ENCODE data around the gene KCNJ3.

KCNJ3 gene

GRCh38 chr2:154882725-154883124 lies 184.2 kb downstream of the KCNJ3 start:
- H2AK5ac ChIP-seq (ENCODE audit: low read length, severe bottlenecking) = no peak overlapping the region
- H3K79me1 ChIP-seq (replicated peaks; ENCODE audit: low read length, poor library complexity, severe bottlenecking) = no peaks in the 10 kb centered on the region
- no peak overlapping the region for H2BK120ac ChIP-seq (ENCODE audit: low read depth, low read length)
- DNase-seq = no peak
- H3K18ac ChIP-seq (ENCODE audit: low read depth in 1 of 2, low read length in 2 of 2) = no peak overlapping the region
- no peak overlapping the region for H3K9ac ChIP-seq (ENCODE audit: low read length)
- H2BK5ac ChIP-seq (ENCODE audit: low read depth, low read length, poor library complexity, severe bottlenecking) = no peak overlapping the region
- no peaks in the 10 kb centered on the region for H3K36me3 ChIP-seq (ENCODE audit: control insufficient read depth in 1 of 2, insufficient read depth in 2 of 2, low read depth in 1 of 2, low read length in 2 of 2)
- H3K4me2 ChIP-seq (ENCODE audit: low read length, poor library complexity, severe bottlenecking) = no peak overlapping the region
- H3K14ac ChIP-seq (ENCODE audit: low read length in 2 of 2) = no peak overlapping the region
- no peak overlapping the region for H2AFZ ChIP-seq (ENCODE audit: low read depth, low read length)
- H3K4ac ChIP-seq (ENCODE audit: low read depth in 1 of 2, low read length in 2 of 2) = no peak overlapping the region
- H3K9me3 ChIP-seq (ENCODE audit: control insufficient read depth, low read length) = peaks cover 6% of the 10 kb centered on the region
- H2BK15ac ChIP-seq (ENCODE audit: low read depth, poor library complexity, severe bottlenecking) = no peak overlapping the region
- no peak overlapping the region for H3K27ac ChIP-seq (ENCODE audit: low read length, poor library complexity, severe bottlenecking)
- H3K4me1 ChIP-seq (ENCODE audit: control insufficient read depth, insufficient read depth, low read depth, low read length) = peaks cover 4% of the 10 kb centered on the region
- WGBS = 70% methylated on average over 2 of the region's 3 CpGs
- H4K8ac ChIP-seq (ENCODE audit: low read length) = no peak overlapping the region
- H2BK12ac ChIP-seq (ENCODE audit: low read length in 2 of 2) = no peak overlapping the region
- no peak overlapping the region for H4K91ac ChIP-seq (ENCODE audit: low read length)
- no peak overlapping the region for H3K23ac ChIP-seq (ENCODE audit: low read length in 2 of 2)
- no peaks in the 10 kb centered on the region for H3K27me3 ChIP-seq (ENCODE audit: control insufficient read depth in 1 of 2, insufficient read depth in 1 of 2, low read length in 2 of 2)
- no peak overlapping the region for H3K4me3 ChIP-seq (ENCODE audit: insufficient read depth in 1 of 2, low read depth in 1 of 2, low read length in 2 of 2)

DNA sequence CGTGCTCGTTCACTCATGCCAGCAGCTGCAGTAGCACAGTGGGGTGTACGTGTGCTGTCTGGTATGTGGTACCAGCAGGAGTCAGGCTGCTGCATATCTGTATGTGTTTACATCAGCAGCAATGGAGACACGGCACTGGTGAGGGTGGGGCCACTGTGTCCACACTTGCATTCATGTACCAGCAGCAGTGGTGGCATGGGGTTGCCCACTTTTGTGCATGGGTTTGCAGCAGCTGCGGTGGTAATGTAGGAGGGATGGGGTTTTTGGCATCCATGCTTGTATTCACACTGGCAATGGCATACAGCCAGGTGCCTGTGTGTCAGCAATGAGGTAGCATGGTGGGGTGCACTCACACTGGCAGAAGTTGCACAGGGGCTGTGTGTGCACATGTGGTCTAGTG lies 187.8 kb downstream of the KCNJ3 start:
- Histone ChIP-seq H3K23ac (ENCODE audit: low read length in 2 of 2) (no peak overlapping the region), H2AFZ (ENCODE audit: low read depth, low read length) (no peak overlapping the region), H3K9me3 (ENCODE audit: control insufficient read depth, low read length) (peaks cover 13% of the 10 kb centered on the region), H2AK5ac (ENCODE audit: low read length, severe bottlenecking) (no peak overlapping the region), H3K4ac (ENCODE audit: low read depth in 1 of 2, low read length in 2 of 2) (no peak overlapping the region), H3K4me2 (ENCODE audit: low read length, poor library complexity, severe bottlenecking) (no peak overlapping the region), H2BK12ac (ENCODE audit: low read length in 2 of 2) (no peak overlapping the region), H3K27ac (ENCODE audit: low read length, poor library complexity, severe bottlenecking) (no peak overlapping the region), H4K8ac (ENCODE audit: low read length) (no peak overlapping the region), H2BK5ac (ENCODE audit: low read depth, low read length, poor library complexity, severe bottlenecking) (no peak overlapping the region), H3K79me1 (replicated peaks; ENCODE audit: low read length, poor library complexity, severe bottlenecking) (no peaks in the 10 kb centered on the region), H3K4me3 (ENCODE audit: insufficient read depth in 1 of 2, low read depth in 1 of 2, low read length in 2 of 2) (no peak overlapping the region), H3K36me3 (ENCODE audit: control insufficient read depth in 1 of 2, insufficient read depth in 2 of 2, low read depth in 1 of 2, low read length in 2 of 2) (no peaks in the 10 kb centered on the region), H3K27me3 (ENCODE audit: control insufficient read depth in 1 of 2, insufficient read depth in 1 of 2, low read length in 2 of 2) (no peaks in the 10 kb centered on the region), H3K9ac (ENCODE audit: low read length) (no peak overlapping the region), H3K18ac (ENCODE audit: low read depth in 1 of 2, low read length in 2 of 2) (no peak overlapping the region), H3K4me1 (ENCODE audit: control insufficient read depth, insufficient read depth, low read depth, low read length) (peaks cover 4% of the 10 kb centered on the region), H4K91ac (ENCODE audit: low read length) (no peak overlapping the region), H3K14ac (ENCODE audit: low read length in 2 of 2) (no peak overlapping the region), H2BK15ac (ENCODE audit: low read depth, poor library complexity, severe bottlenecking) (no peak overlapping the region), H2BK120ac (ENCODE audit: low read depth, low read length) (no peak overlapping the region)
- 84% methylated on average over 5 of the region's 5 CpGs for WGBS
- DNase-seq = no peak

DNA sequence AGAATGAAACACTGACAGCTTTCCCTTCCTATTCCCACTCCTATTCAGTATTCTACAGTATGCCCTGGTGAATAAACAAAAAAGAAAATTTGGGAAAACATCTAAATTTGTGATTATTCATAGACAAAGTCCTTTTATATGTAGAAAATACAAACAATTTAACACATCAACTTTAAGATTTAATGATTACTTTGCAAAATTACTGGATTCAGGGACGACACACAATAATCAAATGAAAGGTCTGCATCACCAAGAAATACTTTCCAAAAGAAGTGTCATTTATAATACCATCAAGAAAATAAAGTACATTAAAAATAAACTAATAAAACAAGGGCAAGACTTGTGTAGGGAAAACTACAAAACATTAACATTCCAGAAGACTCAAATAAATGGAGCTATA lies 199.8 kb downstream of the KCNJ3 start:
- WGBS = 86% methylated on average over 1 of the region's 1 CpG

GRCh38 chr2:154901063-154901462 lies 202.6 kb downstream of the KCNJ3 start:
- H3K79me1 ChIP-seq (replicated peaks; ENCODE audit: low read length, poor library complexity, severe bottlenecking) = no peaks in the 10 kb centered on the region
- H2BK120ac ChIP-seq (ENCODE audit: low read depth, low read length) = no peak overlapping the region
- H3K36me3 ChIP-seq (ENCODE audit: control insufficient read depth in 1 of 2, insufficient read depth in 2 of 2, low read depth in 1 of 2, low read length in 2 of 2) = no peaks in the 10 kb centered on the region
- DNase-seq = no peak
- no peak overlapping the region for H4K91ac ChIP-seq (ENCODE audit: low read length)
- no peak overlapping the region for H2BK5ac ChIP-seq (ENCODE audit: low read depth, low read length, poor library complexity, severe bottlenecking)
- no peak overlapping the region for H3K18ac ChIP-seq (ENCODE audit: low read depth in 1 of 2, low read length in 2 of 2)
- WGBS = no CpG with 5 or more reads among the region's 1 CpG
- H3K4me3 ChIP-seq (ENCODE audit: insufficient read depth in 1 of 2, low read depth in 1 of 2, low read length in 2 of 2) = no peak overlapping the region
- H3K14ac ChIP-seq (ENCODE audit: low read length in 2 of 2) = no peak overlapping the region
- H2BK15ac ChIP-seq (ENCODE audit: low read depth, poor library complexity, severe bottlenecking) = no peak overlapping the region
- H2AK5ac ChIP-seq (ENCODE audit: low read length, severe bottlenecking) = no peak overlapping the region
- H3K9me3 ChIP-seq (ENCODE audit: control insufficient read depth, low read length) = no peaks in the 10 kb centered on the region
- no peak overlapping the region for H3K9ac ChIP-seq (ENCODE audit: low read length)
- H3K27me3 ChIP-seq (ENCODE audit: control insufficient read depth in 1 of 2, insufficient read depth in 1 of 2, low read length in 2 of 2) = no peaks in the 10 kb centered on the region
- no peak overlapping the region for H2AFZ ChIP-seq (ENCODE audit: low read depth, low read length)
- H4K8ac ChIP-seq (ENCODE audit: low read length) = no peak overlapping the region
- no peak overlapping the region for H3K4ac ChIP-seq (ENCODE audit: low read depth in 1 of 2, low read length in 2 of 2)
- no peaks in the 10 kb centered on the region for H3K4me1 ChIP-seq (ENCODE audit: control insufficient read depth, insufficient read depth, low read depth, low read length)
- H3K4me2 ChIP-seq (ENCODE audit: low read length, poor library complexity, severe bottlenecking) = no peak overlapping the region
- H3K23ac ChIP-seq (ENCODE audit: low read length in 2 of 2) = no peak overlapping the region
- H2BK12ac ChIP-seq (ENCODE audit: low read length in 2 of 2) = no peak overlapping the region
- H3K27ac ChIP-seq (ENCODE audit: low read length, poor library complexity, severe bottlenecking) = no peak overlapping the region

More for the DNA sequence above, 199.8 kb downstream of the KCNJ3 start:
- Histone ChIP-seq H4K91ac (ENCODE audit: low read length) (no peak overlapping the region), H2BK120ac (ENCODE audit: low read depth, low read length) (no peak overlapping the region), H3K79me1 (replicated peaks; ENCODE audit: low read length, poor library complexity, severe bottlenecking) (no peaks in the 10 kb centered on the region), H3K18ac (ENCODE audit: low read depth in 1 of 2, low read length in 2 of 2) (no peak overlapping the region), H2BK12ac (ENCODE audit: low read length in 2 of 2) (no peak overlapping the region), H3K14ac (ENCODE audit: low read length in 2 of 2) (no peak overlapping the region), H2BK15ac (ENCODE audit: low read depth, poor library complexity, severe bottlenecking) (no peak overlapping the region), H3K4ac (ENCODE audit: low read depth in 1 of 2, low read length in 2 of 2) (no peak overlapping the region), H3K4me2 (ENCODE audit: low read length, poor library complexity, severe bottlenecking) (no peak overlapping the region), H3K23ac (ENCODE audit: low read length in 2 of 2) (no peak overlapping the region), H3K9ac (ENCODE audit: low read length) (no peak overlapping the region), H3K9me3 (ENCODE audit: control insufficient read depth, low read length) (no peaks in the 10 kb centered on the region), H3K27me3 (ENCODE audit: control insufficient read depth in 1 of 2, insufficient read depth in 1 of 2, low read length in 2 of 2) (no peaks in the 10 kb centered on the region), H3K36me3 (ENCODE audit: control insufficient read depth in 1 of 2, insufficient read depth in 2 of 2, low read depth in 1 of 2, low read length in 2 of 2) (no peaks in the 10 kb centered on the region), H2AFZ (ENCODE audit: low read depth, low read length) (no peak overlapping the region), H3K4me1 (ENCODE audit: control insufficient read depth, insufficient read depth, low read depth, low read length) (no peaks in the 10 kb centered on the region), H3K4me3 (ENCODE audit: insufficient read depth in 1 of 2, low read depth in 1 of 2, low read length in 2 of 2) (no peak overlapping the region), H3K27ac (ENCODE audit: low read length, poor library complexity, severe bottlenecking) (no peak overlapping the region), H4K8ac (ENCODE audit: low read length) (no peak overlapping the region), H2BK5ac (ENCODE audit: low read depth, low read length, poor library complexity, severe bottlenecking) (no peak overlapping the region), H2AK5ac (ENCODE audit: low read length, severe bottlenecking) (no peak overlapping the region)
- DNase-seq = no peak

All from mesenchymal stem cell (in vitro differentiated cells and primary cell).